K562 (cell line): Measurements from ENCODE around the gene MDP1. TPM values are rescaled to one million over a fixed set of nuclear protein-coding genes. Genes with fewer than 3 reads are reported as not detected.

ENCODE experiments used
- FOSL1 ChIP-seq: fragments of 200-800 bp; sonication (Bioruptor generic); conservative IDR thresholded peaks from 2 replicates; pipeline ENCODE4 v1.6.1; 2016; ENCODE audit warnings: missing genetic modification characterization, missing compliant biosample characterization
- HDAC3 ChIP-seq: fragments of 450-650 bp; IDR thresholded peaks from 2 replicates; pipeline ENCODE4 v1.6.1; 2018; ENCODE audit warnings: borderline replicate concordance, mild to moderate bottlenecking, moderate library complexity; ENCODE audit not compliant: partially characterized antibody
- JUND ChIP-seq, 2 experiments: IDR thresholded peaks; 2 replicates in 1 of 2; 3 replicates in 1 of 2; pipeline ENCODE4 v1.6.1; 2011; ENCODE audit warnings: borderline replicate concordance in 2 of 2, low read depth in 2 of 2, low read length in 2 of 2, improper control_type of control experiment in 1 of 2, missing biosample characterization in 1 of 2, missing genetic modification characterization in 1 of 2, missing genetic modification reagents in 1 of 2
- KDM5B ChIP-seq: fragments of 200-600 bp; sonication (generic); IDR thresholded peaks from 2 replicates; pipeline ENCODE4 v1.6.1; 2012; ENCODE audit warnings: low read depth, mild to moderate bottlenecking, moderate library complexity, low read length, control low read depth, inconsistent platforms; ENCODE audit not compliant: insufficient replicate concordance
- NUFIP1 ChIP-seq: fragments of 450-650 bp; IDR thresholded peaks from 2 replicates; pipeline ENCODE4 v1.6.1; 2018; ENCODE audit not compliant: partially characterized antibody
- POU5F1 ChIP-seq: fragments of 150-350 bp; IDR thresholded peaks from 2 replicates; pipeline ENCODE4 v1.6.1; 2014; ENCODE audit warnings: borderline replicate concordance, low read length, low read depth, mild to moderate bottlenecking; ENCODE audit not compliant: partially characterized antibody
- RAD21 ChIP-seq, 2 experiments: fragments of 250-450 bp in 1 of 2; fragments of 450-650 bp in 1 of 2; sonication (Bioruptor Pico) in 1 of 2; formaldehyde crosslinking in 1 of 2; IDR thresholded peaks in 1 of 2; conservative IDR thresholded peaks in 1 of 2; 2 replicates each; pipeline versions ENCODE4 v1.4.0 to v1.8.0; 2020 to 2022; ENCODE audit warnings: mild to moderate bottlenecking in 2 of 2, moderate library complexity in 1 of 2
- RREB1 ChIP-seq: fragments of 250-450 bp; sonication (Bioruptor Pico); IDR thresholded peaks from 2 replicates; pipeline ENCODE4 v1.4.0; 2020
- SMARCA4 ChIP-seq: fragments of 450-650 bp; IDR thresholded peaks from 2 replicates; pipeline ENCODE4 v1.6.1; 2016
- SMARCE1 ChIP-seq: fragments of 450-650 bp; IDR thresholded peaks from 2 replicates; pipeline ENCODE4 v1.7.1; 2016; ENCODE audit warnings: mild to moderate bottlenecking
- SRSF3 ChIP-seq: fragments of 200-400 bp; formaldehyde crosslinking; IDR thresholded peaks from 2 replicates; pipeline ENCODE4 v1.6.1; 2016; ENCODE audit warnings: mild to moderate bottlenecking, low read length, moderate library complexity; ENCODE audit not compliant: insufficient read depth
- TRIM24 ChIP-seq, 2 experiments: fragments of 450-650 bp; IDR thresholded peaks; 2 replicates each; pipeline ENCODE4 v1.6.1; 2016
- XRCC4 ChIP-seq: IDR thresholded peaks from one replicate; pipeline ENCODE4 v1.6.1; 2011; ENCODE audit not compliant: insufficient read depth, insufficient read length; ENCODE audit errors: extremely low read depth
- ZBTB1 ChIP-seq: sonication (generic); formaldehyde crosslinking; IDR thresholded peaks from 2 replicates; pipeline ENCODE4 v1.8.1; 2023; ENCODE audit warnings: missing genetic modification reagents, low read depth, mild to moderate bottlenecking, borderline replicate concordance
- ZBTB11 ChIP-seq, 3 experiments: fragments of 200-800 bp in 1 of 3; fragments of 250-450 bp in 1 of 3; fragments of 450-650 bp in 1 of 3; sonication (Bioruptor Pico) in 1 of 3; sonication (Bioruptor generic) in 1 of 3; formaldehyde crosslinking in 1 of 3; IDR thresholded peaks; 2 replicates each; pipeline versions ENCODE4 v1.6.1 to v1.8.0; 2016 to 2022; ENCODE audit warnings: mild to moderate bottlenecking in 2 of 3, missing genetic modification characterization in 2 of 3, missing compliant biosample characterization in 1 of 3, moderate library complexity in 1 of 3
- ZNF384 ChIP-seq: IDR thresholded peaks from 2 replicates; pipeline ENCODE4 v1.6.1; 2012; ENCODE audit warnings: low read depth, low read length, improper control_type of control experiment
- ZNF589 ChIP-seq: fragments of 200-800 bp; sonication (Bioruptor generic); IDR thresholded peaks from 2 replicates; pipeline ENCODE4 v1.6.1; 2016; ENCODE audit warnings: low read depth, missing genetic modification characterization, missing compliant biosample characterization
- ZNF764 ChIP-seq: fragments of 250-450 bp; sonication (Bioruptor Pico); IDR thresholded peaks from 2 replicates; pipeline ENCODE4 v1.4.0; 2020; ENCODE audit warnings: low read depth, mild to moderate bottlenecking, moderate library complexity
- polyA plus RNA-seq, 8 experiments: library from polyadenylated mRNA; depleted of rRNA in 4 of 8; stranded (reverse) in 5 of 8; unstranded in 3 of 8; fragments of >200 nt; fragmentation: Nextera tagmentation in 2 of 8; fragmentation: Illumina TruSeq in 1 of 8; extraction: Ambion mirVana in 2 of 8; extraction: Trizol in 1 of 8; gene quantifications; 2 replicates each; pipeline versions ENCODE4 v1.2.1 to v1.2.3, GENCODE V29; 2011 to 2014; ENCODE audit warnings: inconsistent platforms in 1 of 8, missing spikeins in 1 of 8
- total RNA-seq, 7 experiments: library from RNA; depleted of rRNA in 6 of 7; stranded (reverse); fragments of >200 nt in 6 of 7; fragmentation: Illumina TruSeq in 2 of 7; extraction: Trizol in 2 of 7; gene quantifications; 2 replicates each; pipeline versions ENCODE4 v1.2.1 to v1.2.3, GENCODE V29; 2011 to 2021; ENCODE audit warnings: low replicate concordance in 1 of 7

MDP1 gene
- total and polyA plus RNA-seq, 9 of the 15 experiments (the other 6 are each of a cell fraction or from before 2014, with no cell fraction given): 2.7 to 29.6 (median 11.0) TPM

- TF ChIP-seq RREB1 (no peak), HDAC3 (no peak), XRCC4 (no peak), RAD21 (CRISPR knock-in tag; conservative IDR thresholded peaks at IDR 0.05 in 1 of 2, IDR thresholded peaks at IDR 0.05 in 1 of 2) (no peak), SRSF3 (no peak), ZNF384 (peak; percentile 81), JUND (IDR thresholded peaks at IDR 0.05; ENCODE audit: borderline replicate concordance, low read depth, low read length) (peak; percentile 66; the same call in 1 of the 2 replicates), JUND (tag; IDR thresholded peaks at IDR 0.05; ENCODE audit: borderline replicate concordance, low read depth, low read length) (peak; percentile 47; the same call in 1 of the 3 replicates), SMARCA4 (0 out of 2 replicates have a peak, but pooled peaks have one; percentile 39), SMARCE1 (peak; percentile 73), ZBTB11 (CRISPR knock-in tag; IDR thresholded peaks at IDR 0.05) (no peak), ZNF589 (CRISPR knock-in tag) (no peak), TRIM24 (IDR thresholded peaks at IDR 0.05) (no peak), POU5F1 (no peak), ZNF764 (no peak), ZBTB1 (CRISPR knock-in tag) (no peak), KDM5B (no peak), NUFIP1 (no peak), FOSL1 (peak; percentile 45)
Observed at GRCh38 chr14:24243336-24243836, 27.5 kb upstream of the MDP1 start (continued).
